HEK293 (cell line): ENCODE data around the gene MYL4.

Source experiments
- CTCF ChIA-PET: fragments of 350-600 bp; formaldehyde crosslinking; extraction: SDS; loops from one replicate; lab custom pipeline; 2021; ENCODE audit warnings: antibody characterized with exemption; lab: Yijun Ruan, JAX
- POLR2A ChIA-PET: fragments of 300-600 bp; formaldehyde crosslinking; extraction: SDS; loops from one replicate; lab custom pipeline; 2020; ENCODE audit warnings: antibody characterized with exemption, inconsistent platforms; lab: Yijun Ruan, JAX
- H3K27ac ChIP-seq: fragments of 200-500 bp; sonication (Bioruptor generic); 2 replicates; pipeline ENCODE4 v1.5.1; 2014; ENCODE audit warnings: low read depth, low read length, control low read depth, inconsistent platforms; ENCODE audit errors: extremely low read depth
- H3K36me3 ChIP-seq, 2 experiments: fragments of 200-500 bp in 1 of 2; sonication (Bioruptor generic) in 1 of 2; 1 replicate in 1 of 2; 2 replicates in 1 of 2; pipeline ENCODE4 v1.5.1; 2014 to 2017; ENCODE audit warnings: inconsistent platforms in 2 of 2, low read length in 2 of 2; ENCODE audit not compliant: control insufficient read depth in 2 of 2, insufficient read depth in 1 of 2
- H3K4me1 ChIP-seq: fragments of 200-500 bp; sonication (Bioruptor generic); 2 replicates; pipeline ENCODE4 v1.5.1; 2014; ENCODE audit warnings: mild to moderate bottlenecking, low read length, inconsistent platforms; ENCODE audit not compliant: control insufficient read depth, insufficient read depth
- H3K4me3 ChIP-seq: 2 replicates; pipeline ENCODE4 v1.5.1; 2011; ENCODE audit warnings: low read depth, mild to moderate bottlenecking, control low read depth, low read length, moderate library complexity
- H3K9me3 ChIP-seq: fragments of 200-500 bp; sonication (Bioruptor generic); 2 replicates; pipeline ENCODE4 v1.5.1; 2014; ENCODE audit warnings: low read depth, low read length, inconsistent platforms; ENCODE audit not compliant: control insufficient read depth, insufficient read depth
- BCL6B ChIP-seq: fragments of 450-650 bp; formaldehyde crosslinking; IDR thresholded peaks from 2 replicates; pipeline ENCODE4 v1.5.1; 2017; ENCODE audit warnings: missing biosample characterization, missing genetic modification characterization
- EGR2 ChIP-seq: fragments of 450-650 bp; formaldehyde crosslinking; IDR thresholded peaks from 2 replicates; pipeline ENCODE4 v1.5.1; 2016; ENCODE audit warnings: low read depth, missing biosample characterization, missing genetic modification characterization
- GLIS2 ChIP-seq: fragments of 450-650 bp; formaldehyde crosslinking; IDR thresholded peaks from 2 replicates; pipeline ENCODE4 v1.5.1; 2016; ENCODE audit warnings: missing biosample characterization, missing genetic modification characterization
- HOXC10 ChIP-seq: sonication (generic); formaldehyde crosslinking; IDR thresholded peaks from 2 replicates; pipeline ENCODE4 v1.8.1; 2023; ENCODE audit warnings: mild to moderate bottlenecking, missing genetic modification reagents
- MEIS1 ChIP-seq: sonication (generic); formaldehyde crosslinking; IDR thresholded peaks from 2 replicates; pipeline ENCODE4 v1.8.1; 2022; ENCODE audit warnings: missing genetic modification reagents, mild to moderate bottlenecking, borderline replicate concordance
- SP7 ChIP-seq: fragments of 450-650 bp; formaldehyde crosslinking; IDR thresholded peaks from 2 replicates; pipeline ENCODE4 v1.5.1; 2016; ENCODE audit warnings: missing biosample characterization, missing genetic modification characterization
- ZBTB8A ChIP-seq: fragments of 450-650 bp; formaldehyde crosslinking; IDR thresholded peaks from 2 replicates; pipeline ENCODE4 v1.5.1; 2016; ENCODE audit warnings: missing biosample characterization, missing genetic modification characterization
- ZNF16 ChIP-seq: fragments of 450-650 bp; formaldehyde crosslinking; IDR thresholded peaks from 2 replicates; pipeline ENCODE4 v1.5.1; 2016; ENCODE audit warnings: low read depth, missing biosample characterization, missing genetic modification characterization
- ZNF184 ChIP-seq: fragments of 450-650 bp; IDR thresholded peaks from 2 replicates; pipeline ENCODE4 v1.5.1; 2018; ENCODE audit warnings: missing biosample characterization, mild to moderate bottlenecking, missing genetic modification characterization
- ZNF211 ChIP-seq: fragments of 450-650 bp; formaldehyde crosslinking; IDR thresholded peaks from 2 replicates; pipeline ENCODE4 v1.5.1; 2016; ENCODE audit warnings: low read depth, missing biosample characterization, missing genetic modification characterization
- ZNF266 ChIP-seq: fragments of 450-650 bp; formaldehyde crosslinking; IDR thresholded peaks from 2 replicates; pipeline ENCODE4 v1.5.1; 2016; ENCODE audit warnings: missing biosample characterization, missing genetic modification characterization, low read depth
- ZNF292 ChIP-seq: fragments of 450-650 bp; formaldehyde crosslinking; IDR thresholded peaks from 2 replicates; pipeline ENCODE4 v1.5.1; 2016; ENCODE audit warnings: low read depth, missing biosample characterization, missing genetic modification characterization, borderline replicate concordance
- ZNF341 ChIP-seq: fragments of 450-650 bp; formaldehyde crosslinking; IDR thresholded peaks from 2 replicates; pipeline ENCODE4; 2016; ENCODE audit warnings: low read depth, missing biosample characterization, missing genetic modification characterization
- ZNF514 ChIP-seq: fragments of 450-650 bp; formaldehyde crosslinking; IDR thresholded peaks from 2 replicates; pipeline ENCODE4 v1.5.1; 2016; ENCODE audit warnings: missing biosample characterization, missing genetic modification characterization
- ZNF560 ChIP-seq: fragments of 450-650 bp; formaldehyde crosslinking; IDR thresholded peaks from 2 replicates; pipeline ENCODE4 v1.5.1; 2017; ENCODE audit warnings: missing biosample characterization, missing genetic modification characterization, borderline replicate concordance
- ZNF654 ChIP-seq: fragments of 450-650 bp; formaldehyde crosslinking; IDR thresholded peaks from 2 replicates; pipeline ENCODE4 v1.5.1; 2016; ENCODE audit warnings: low read depth, missing biosample characterization, missing genetic modification characterization
- ZNF677 ChIP-seq: fragments of 450-650 bp; IDR thresholded peaks from 2 replicates; pipeline ENCODE4 v1.5.0; 2018; ENCODE audit warnings: missing biosample characterization, mild to moderate bottlenecking, missing genetic modification characterization, moderate library complexity
- ZNF701 ChIP-seq: fragments of 450-650 bp; formaldehyde crosslinking; IDR thresholded peaks from 2 replicates; pipeline ENCODE4 v1.5.1; 2016; ENCODE audit warnings: missing biosample characterization, missing genetic modification characterization
- ZSCAN30 ChIP-seq: fragments of 450-650 bp; IDR thresholded peaks from 2 replicates; pipeline ENCODE4 v1.5.1; 2018; ENCODE audit warnings: missing biosample characterization, mild to moderate bottlenecking, missing genetic modification characterization, moderate library complexity
- ZXDB ChIP-seq: fragments of 450-650 bp; formaldehyde crosslinking; IDR thresholded peaks from 2 replicates; pipeline ENCODE4 v1.5.1; 2016; ENCODE audit warnings: missing biosample characterization, missing genetic modification characterization
- TF ChIP-seq, protein P1 (sequence below): fragments of 450-650 bp; formaldehyde crosslinking; IDR thresholded peaks from 2 replicates; pipeline ENCODE4 v1.5.1; 2016; ENCODE audit warnings: missing biosample characterization, missing genetic modification characterization
- TF ChIP-seq, protein P2 (sequence below): fragments of 450-650 bp; formaldehyde crosslinking; conservative IDR thresholded peaks from 2 replicates; pipeline ENCODE4 v1.5.1; 2016; ENCODE audit warnings: low read depth, missing biosample characterization, missing genetic modification characterization
- TF ChIP-seq, protein P3 (sequence below): fragments of 450-650 bp; formaldehyde crosslinking; IDR thresholded peaks from 2 replicates; pipeline ENCODE4 v1.5.1; 2017; ENCODE audit warnings: missing biosample characterization, missing genetic modification characterization

Gene MYL4

DNA sequence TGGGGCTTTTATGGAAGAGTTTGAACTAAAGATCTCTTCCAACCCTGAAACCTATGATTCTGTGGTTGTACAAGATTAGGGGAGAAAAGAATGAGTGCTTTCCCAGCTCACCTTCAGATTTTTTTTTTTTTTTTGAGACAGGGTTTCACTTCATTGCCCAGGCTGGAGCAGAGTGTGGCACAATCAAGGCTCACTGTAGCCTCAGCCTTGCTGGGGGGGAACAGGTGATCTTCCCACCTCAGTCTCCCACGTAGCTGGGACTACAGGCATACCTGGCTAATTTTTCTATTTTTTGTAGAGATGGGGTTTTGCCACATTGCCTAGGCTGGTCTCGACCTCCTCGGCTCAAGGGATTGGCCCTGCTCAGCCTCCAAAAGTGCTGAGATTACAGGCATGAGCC lies 22.7 kb downstream of the MYL4 start:
- no peaks in the 10 kb centered on the region for H3K36me3 ChIP-seq
- no peaks in the 10 kb centered on the region for H3K9me3 ChIP-seq
- ChIA-PET CTCF (interaction anchor here (0.9 to 8.6 kb wide), 4 partner anchors 8 to 289 kb away, joined by 3 to 164 read pairs (median 22); no protein-coding TSS in a partner anchor), POLR2A (interaction anchor here (1.6 kb wide), 1 partner anchor 8 kb away, joined by 4 read pairs; no protein-coding TSS in a partner anchor)
- TF ChIP-seq ZSCAN30 (tag by site-specific recombination), result no peak
- no peak for TF ChIP-seq EGR2 (tag by site-specific recombination)
- TF ChIP-seq ZNF654 (tag by site-specific recombination), result no peak
- TF ChIP-seq, protein P1, sequence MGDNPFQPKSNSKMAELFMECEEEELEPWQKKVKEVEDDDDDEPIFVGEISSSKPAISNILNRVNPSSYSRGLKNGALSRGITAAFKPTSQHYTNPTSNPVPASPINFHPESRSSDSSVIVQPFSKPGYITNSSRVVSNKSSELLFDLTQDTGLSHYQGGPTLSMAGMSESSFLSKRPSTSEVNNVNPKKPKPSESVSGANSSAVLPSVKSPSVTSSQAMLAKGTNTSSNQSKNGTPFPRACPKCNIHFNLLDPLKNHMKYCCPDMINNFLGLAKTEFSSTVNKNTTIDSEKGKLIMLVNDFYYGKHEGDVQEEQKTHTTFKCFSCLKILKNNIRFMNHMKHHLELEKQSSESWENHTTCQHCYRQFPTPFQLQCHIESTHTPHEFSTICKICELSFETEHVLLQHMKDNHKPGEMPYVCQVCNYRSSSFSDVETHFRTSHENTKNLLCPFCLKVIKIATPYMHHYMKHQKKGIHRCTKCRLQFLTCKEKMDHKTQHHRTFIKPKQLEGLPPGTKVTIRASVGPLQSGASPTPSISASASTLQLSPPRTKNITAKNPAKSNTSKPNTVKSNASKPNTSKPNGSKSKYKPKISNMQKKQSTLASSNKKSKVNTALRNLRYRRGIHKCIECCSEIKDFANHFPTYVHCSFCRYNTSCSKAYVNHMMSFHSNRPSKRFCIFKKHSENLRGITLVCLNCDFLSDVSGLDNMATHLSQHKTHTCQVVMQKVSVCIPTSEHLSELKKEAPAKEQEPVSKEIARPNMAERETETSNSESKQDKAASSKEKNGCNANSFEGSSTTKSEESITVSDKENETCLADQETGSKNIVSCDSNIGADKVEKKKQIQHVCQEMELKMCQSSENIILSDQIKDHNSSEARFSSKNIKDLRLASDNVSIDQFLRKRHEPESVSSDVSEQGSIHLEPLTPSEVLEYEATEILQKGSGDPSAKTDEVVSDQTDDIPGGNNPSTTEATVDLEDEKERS (tag by site-specific recombination), result no peak
- TF ChIP-seq ZNF16, result no peak
- no peak for TF ChIP-seq ZBTB8A (tag by site-specific recombination)
- no peak for TF ChIP-seq ZNF184
- no peak for TF ChIP-seq BCL6B
- H3K27ac ChIP-seq, result no peak overlapping the region
- H3K4me1 ChIP-seq, result no peaks in the 10 kb centered on the region
- no peak overlapping the region for H3K4me3 ChIP-seq

DNA sequence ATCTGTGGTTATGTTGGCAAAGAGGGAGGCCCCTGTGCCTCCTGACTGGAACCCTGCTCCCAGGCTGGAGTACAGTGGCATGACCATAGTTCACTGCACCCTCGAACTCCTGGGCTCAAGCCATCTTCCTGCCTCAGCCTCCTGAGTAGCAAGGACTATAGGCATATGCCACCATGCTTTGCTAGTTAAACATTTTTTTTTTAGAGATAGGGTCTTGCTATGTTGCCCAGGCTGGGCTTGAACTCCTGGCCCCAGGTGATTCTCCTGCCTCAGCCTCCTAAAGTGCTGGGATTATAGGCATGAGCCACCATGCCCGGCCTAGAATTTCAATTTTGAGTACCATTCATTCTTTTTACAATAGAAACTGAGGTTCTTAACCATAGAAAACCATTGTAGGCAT lies 23.3 kb downstream of the MYL4 start:
- ChIA-PET POLR2A (no interaction called here), CTCF (interaction anchor here (0.6 to 8.6 kb wide), 2 partner anchors 36 to 83 kb away, joined by 3 to 164 read pairs; no protein-coding TSS in a partner anchor)
- no peaks in the 10 kb centered on the region for H3K4me1 ChIP-seq
- H3K4me3 ChIP-seq, result no peak overlapping the region
- H3K27ac ChIP-seq, result no peak overlapping the region
- H3K36me3 ChIP-seq, result no peaks in the 10 kb centered on the region
- H3K9me3 ChIP-seq, result no peaks in the 10 kb centered on the region
- no peak for TF ChIP-seq ZNF677 (tag by site-specific recombination)
- TF ChIP-seq ZNF292 (tag by site-specific recombination), result no peak
- TF ChIP-seq GLIS2 (tag by site-specific recombination), result no peak
- TF ChIP-seq ZNF341 (tag by site-specific recombination), result no peak
- TF ChIP-seq ZXDB (tag by site-specific recombination), result no peak
- TF ChIP-seq ZNF560, result no peak
- TF ChIP-seq ZNF266, result no peak
- TF ChIP-seq ZNF211 (tag by site-specific recombination), result no peak
- TF ChIP-seq MEIS1, result no peak
- TF ChIP-seq ZNF514 (tag by site-specific recombination), result no peak
- no peak for TF ChIP-seq ZNF16
- no peak for TF ChIP-seq ZNF701
- no peak for TF ChIP-seq HOXC10

GRCh38 chr17:47235506-47235905 lies 26.4 kb downstream of the MYL4 start:
- Histone ChIP-seq H3K4me3 (no peak overlapping the region), H3K4me1 (peaks cover 11% of the 10 kb centered on the region), H3K9me3 (no peaks in the 10 kb centered on the region), H3K27ac (no peak overlapping the region), H3K36me3 (no peaks in the 10 kb centered on the region)
- ChIA-PET POLR2A (no interaction called here), CTCF (interaction anchor here (8.6 kb wide), 1 partner anchor 80 kb away, joined by 164 read pairs; no protein-coding TSS in a partner anchor)
- no peak for TF ChIP-seq ZNF266
- TF ChIP-seq, protein P2, sequence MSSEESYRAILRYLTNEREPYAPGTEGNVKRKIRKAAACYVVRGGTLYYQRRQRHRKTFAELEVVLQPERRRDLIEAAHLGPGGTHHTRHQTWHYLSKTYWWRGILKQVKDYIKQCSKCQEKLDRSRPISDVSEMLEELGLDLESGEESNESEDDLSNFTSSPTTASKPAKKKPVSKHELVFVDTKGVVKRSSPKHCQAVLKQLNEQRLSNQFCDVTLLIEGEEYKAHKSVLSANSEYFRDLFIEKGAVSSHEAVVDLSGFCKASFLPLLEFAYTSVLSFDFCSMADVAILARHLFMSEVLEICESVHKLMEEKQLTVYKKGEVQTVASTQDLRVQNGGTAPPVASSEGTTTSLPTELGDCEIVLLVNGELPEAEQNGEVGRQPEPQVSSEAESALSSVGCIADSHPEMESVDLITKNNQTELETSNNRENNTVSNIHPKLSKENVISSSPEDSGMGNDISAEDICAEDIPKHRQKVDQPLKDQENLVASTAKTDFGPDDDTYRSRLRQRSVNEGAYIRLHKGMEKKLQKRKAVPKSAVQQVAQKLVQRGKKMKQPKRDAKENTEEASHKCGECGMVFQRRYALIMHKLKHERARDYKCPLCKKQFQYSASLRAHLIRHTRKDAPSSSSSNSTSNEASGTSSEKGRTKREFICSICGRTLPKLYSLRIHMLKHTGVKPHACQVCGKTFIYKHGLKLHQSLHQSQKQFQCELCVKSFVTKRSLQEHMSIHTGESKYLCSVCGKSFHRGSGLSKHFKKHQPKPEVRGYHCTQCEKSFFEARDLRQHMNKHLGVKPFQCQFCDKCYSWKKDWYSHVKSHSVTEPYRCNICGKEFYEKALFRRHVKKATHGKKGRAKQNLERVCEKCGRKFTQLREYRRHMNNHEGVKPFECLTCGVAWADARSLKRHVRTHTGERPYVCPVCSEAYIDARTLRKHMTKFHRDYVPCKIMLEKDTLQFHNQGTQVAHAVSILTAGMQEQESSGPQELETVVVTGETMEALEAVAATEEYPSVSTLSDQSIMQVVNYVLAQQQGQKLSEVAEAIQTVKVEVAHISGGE (tag by site-specific recombination), result no peak
- TF ChIP-seq SP7 (tag by site-specific recombination), result no peak
- TF ChIP-seq, protein P3, sequence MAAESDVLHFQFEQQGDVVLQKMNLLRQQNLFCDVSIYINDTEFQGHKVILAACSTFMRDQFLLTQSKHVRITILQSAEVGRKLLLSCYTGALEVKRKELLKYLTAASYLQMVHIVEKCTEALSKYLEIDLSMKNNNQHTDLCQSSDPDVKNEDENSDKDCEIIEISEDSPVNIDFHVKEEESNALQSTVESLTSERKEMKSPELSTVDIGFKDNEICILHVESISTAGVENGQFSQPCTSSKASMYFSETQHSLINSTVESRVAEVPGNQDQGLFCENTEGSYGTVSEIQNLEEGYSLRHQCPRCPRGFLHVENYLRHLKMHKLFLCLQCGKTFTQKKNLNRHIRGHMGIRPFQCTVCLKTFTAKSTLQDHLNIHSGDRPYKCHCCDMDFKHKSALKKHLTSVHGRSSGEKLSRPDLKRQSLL (tag by site-specific recombination), result no peak
